Uterus (tissue), 2 donors: ENCODE measurements around the gene MICAL2.

ENCODE experiments used
- POLR2A ChIP-seq, 2 donors: fragments of 450-650 bp; IDR thresholded peaks; one replicate each; pipeline ENCODE4 v1.6.1; 2016; ENCODE audit warnings: antibody characterized with exemption in 2 of 2, mild to moderate bottlenecking in 1 of 2, moderate library complexity in 1 of 2
- TF ChIP-seq, protein P1 (sequence below), 4 experiments: fragments of 200-600 bp in 2 of 4; fragments of 450-650 bp in 2 of 4; sonication (generic) in 2 of 4; IDR thresholded peaks; one replicate each; pipeline ENCODE4 v1.5.1; 2016 to 2019; ENCODE audit warnings: antibody characterized with exemption in 4 of 4, mild to moderate bottlenecking in 2 of 4, moderate library complexity in 1 of 4

DNA sequence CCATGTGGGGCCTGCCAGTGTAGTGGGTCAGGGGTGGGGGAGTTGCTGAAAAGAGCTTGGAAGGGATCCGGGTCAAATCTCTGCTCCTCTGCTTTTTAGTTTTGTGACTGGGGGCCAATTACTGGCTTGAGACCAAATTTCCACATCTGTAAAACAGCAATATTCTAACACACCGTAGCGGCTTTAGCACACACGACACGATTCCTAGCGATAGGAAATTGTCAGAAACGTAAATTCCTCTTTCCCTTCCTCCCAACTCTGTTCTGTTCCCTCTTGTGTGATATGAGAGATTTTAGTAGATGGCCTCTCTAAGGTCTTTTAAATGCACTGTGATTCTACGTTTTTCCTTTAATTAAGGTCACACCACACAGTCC lies 71.9 kb downstream of the MICAL2 start:
- TF ChIP-seq, protein P1, sequence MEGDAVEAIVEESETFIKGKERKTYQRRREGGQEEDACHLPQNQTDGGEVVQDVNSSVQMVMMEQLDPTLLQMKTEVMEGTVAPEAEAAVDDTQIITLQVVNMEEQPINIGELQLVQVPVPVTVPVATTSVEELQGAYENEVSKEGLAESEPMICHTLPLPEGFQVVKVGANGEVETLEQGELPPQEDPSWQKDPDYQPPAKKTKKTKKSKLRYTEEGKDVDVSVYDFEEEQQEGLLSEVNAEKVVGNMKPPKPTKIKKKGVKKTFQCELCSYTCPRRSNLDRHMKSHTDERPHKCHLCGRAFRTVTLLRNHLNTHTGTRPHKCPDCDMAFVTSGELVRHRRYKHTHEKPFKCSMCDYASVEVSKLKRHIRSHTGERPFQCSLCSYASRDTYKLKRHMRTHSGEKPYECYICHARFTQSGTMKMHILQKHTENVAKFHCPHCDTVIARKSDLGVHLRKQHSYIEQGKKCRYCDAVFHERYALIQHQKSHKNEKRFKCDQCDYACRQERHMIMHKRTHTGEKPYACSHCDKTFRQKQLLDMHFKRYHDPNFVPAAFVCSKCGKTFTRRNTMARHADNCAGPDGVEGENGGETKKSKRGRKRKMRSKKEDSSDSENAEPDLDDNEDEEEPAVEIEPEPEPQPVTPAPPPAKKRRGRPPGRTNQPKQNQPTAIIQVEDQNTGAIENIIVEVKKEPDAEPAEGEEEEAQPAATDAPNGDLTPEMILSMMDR (IDR thresholded peaks at IDR 0.05) = no peak
- TF ChIP-seq POLR2A (IDR thresholded peaks at IDR 0.05) = no peak
